ENCODE results near the gene AGMO. TPM values are rescaled to one million over a fixed set of nuclear protein-coding genes. Genes with fewer than 3 reads are reported as not detected.
A peak's percentile ranks its signal among the peaks of the same experiment; 100 is the strongest.

The AGMO gene
- total and polyA plus RNA-seq, 2 of the 8 experiments (the other 6 are each of a cell fraction or from before 2014, with no cell fraction given), result 0.22 to 0.45 TPM

- Histone ChIP-seq H3K79me1 (ENCODE audit: low read depth, low read length) (no peaks in the 10 kb centered on the region; the same call in 1 of the 2 replicates), H4K91ac (replicated peaks; ENCODE audit: insufficient read length, low read length) (no peak overlapping the region), H2BK5ac (ENCODE audit: low read depth, low read length) (no peak overlapping the region), H3K4me3 (ENCODE audit: extremely low read depth in 1 of 4, insufficient read depth in 2 of 4, low read depth in 3 of 4, low read length in 4 of 4) (no peak overlapping the region), H3K14ac (ENCODE audit: insufficient read length) (no peak overlapping the region), H2BK15ac (ENCODE audit: low read length) (0 out of 2 replicates have a peak overlapping the region, but pooled peaks have one; percentile 18), H3K4me2 (ENCODE audit: insufficient read depth in 1 of 2, low read depth in 2 of 2, low read length in 2 of 2) (no peak overlapping the region), H3K23ac (ENCODE audit: insufficient read length) (no peak overlapping the region), H2BK20ac (ENCODE audit: low read length) (peak overlapping the region; percentile 21; the same call in 1 of the 2 replicates), H3K9me3 (ENCODE audit: insufficient read depth in 2 of 2, low read depth in 1 of 2, low read length in 1 of 2) (peaks cover 0 to 3% of the 10 kb centered on the region in 2 experiments; a peak in 1 of 4 replicates), H4K8ac (ENCODE audit: extremely low read depth, insufficient read depth, low read length) (no peak overlapping the region), H2BK120ac (replicated peaks; ENCODE audit: low read depth, low read length) (no peak overlapping the region), H4K5ac (ENCODE audit: insufficient read length, low read depth, low read length) (no peak overlapping the region), H3K79me2 (ENCODE audit: control insufficient read depth in 1 of 2, insufficient read depth in 2 of 2, low read length in 2 of 2) (no peaks in the 10 kb centered on the region), H3K4me1 (replicated peaks in 1 of 4; ENCODE audit: control insufficient read depth in 3 of 4, insufficient read depth in 4 of 4, low read length in 3 of 4) (no peaks in the 10 kb centered on the region), H2BK12ac (ENCODE audit: low read depth, low read length) (no peak overlapping the region), H3K9ac (replicated peaks in 1 of 4; ENCODE audit: extremely low read depth in 1 of 4, low read depth in 3 of 4, low read length in 3 of 4) (no peak overlapping the region), H3K36me3 (ENCODE audit: control insufficient read depth in 2 of 4, insufficient read depth in 4 of 4, low read length in 3 of 4) (no peaks in the 10 kb centered on the region), H3K56ac (replicated peaks; ENCODE audit: insufficient read length, low read depth, low read length) (no peak overlapping the region), H3K18ac (ENCODE audit: extremely low read depth, low read length) (peak overlapping the region; percentile 57; the same call in 1 of the 2 replicates), H4K20me1 (replicated peaks in 1 of 2; ENCODE audit: control insufficient read depth in 1 of 2, insufficient read depth in 2 of 2, low read length in 2 of 2) (no peaks in the 10 kb centered on the region), H3K23me2 (ENCODE audit: low read depth, low read length) (no peaks in the 10 kb centered on the region), H2AK5ac (ENCODE audit: low read depth, low read length) (no peak overlapping the region), H3K4ac (replicated peaks; ENCODE audit: insufficient read length, low read depth, low read length) (no peak overlapping the region), H3K27ac (ENCODE audit: low read depth, low read length) (no peak overlapping the region), H2AFZ (ENCODE audit: low read length) (peak overlapping the region; percentile 79), H3K27me3 (replicated peaks in 1 of 4; ENCODE audit: control insufficient read depth in 3 of 4, extremely low read depth in 1 of 4, insufficient read depth in 3 of 4, low read length in 3 of 4) (no peaks in the 10 kb centered on the region)
- TF ChIP-seq RAD21 (IDR thresholded peaks at IDR 0.05 in 1 of 2, conservative IDR thresholded peaks at IDR 0.05 in 1 of 2; ENCODE audit: low read depth in 2 of 2, low read length in 2 of 2), result peak; percentile 33 to 51; a peak in 3 of 4 replicates
- TF ChIP-seq CTCF (IDR thresholded peaks at IDR 0.05; ENCODE audit: control extremely low read depth in 1 of 3, insufficient read depth in 1 of 3, low read depth in 1 of 3, low read length in 3 of 3), result peak in 2 of 3 experiments; percentile 21 to 23; a peak in 2 of 4 replicates
- TF ChIP-seq TEAD4 (IDR thresholded peaks at IDR 0.05; ENCODE audit: low read depth, low read length), result no peak
- POLR2A ChIA-PET (ENCODE audit: partially characterized antibody), result no interaction called here
- DNase-seq (ENCODE audit: low read depth in 1 of 2, low spot score in 2 of 2) (peak in 1 of 2 experiments; percentile 45), FAIRE-seq (no peak)
- 93% methylated on average over 3 of the region's 3 CpGs; no CpG with 5 or more reads in 1 of the 2 experiments for whole genome bisulfite sequencing, 2 experiments (ENCODE audit: extremely low coverage in 1 of 2, insufficient coverage in 1 of 2, insufficient read length in 1 of 2, insufficient replicate concordance in 2 of 2, low coverage in 1 of 2, low lambda C conversion rate in 2 of 2, missing lambda C conversion rate in 1 of 2)
- CTCF ChIA-PET (ENCODE audit: partially characterized antibody), result interaction anchor here (0.6 to 2.0 kb wide), 6 partner anchors 13 to 562 kb away, joined by 3 to 10 read pairs (median 3); no protein-coding TSS in a partner anchor
Measured at GRCh38 chr7:15280078-15280733, 281.6 kb downstream of the AGMO start.
